ENCODE measurements around the gene DMRTA2.
"Not testable (repeated sequence)": the region's sequence is repeated elsewhere in the genome, so short reads cannot be mapped to it uniquely, and the experiment has no call there.

Gene DMRTA2

GRCh38 chr1:50422675-50422945 lies 633 bp downstream of the DMRTA2 start:
- no peak for DNase-seq

GRCh38 chr1:50421768-50422674 lies 1.2 kb downstream of the DMRTA2 start:
- DNase-seq = no peak

- DNase-seq = no peak
Measured at GRCh38 chr1:50421366-50421748, 1.9 kb downstream of the DMRTA2 start.

GRCh38 chr1:50420689-50421365 lies 2.4 kb downstream of the DMRTA2 start:
- DNase-seq = no peak

- DNase-seq = no peak
Measured at GRCh38 chr1:50419907-50420677, 3.2 kb downstream of the DMRTA2 start.

- DNase-seq = no peak
Measured at GRCh38 chr1:50419192-50419906, 3.9 kb downstream of the DMRTA2 start.

- DNase-seq = no peak
Measured at GRCh38 chr1:50418600-50419109, 4.6 kb downstream of the DMRTA2 start.

GRCh38 chr1:50417946-50418599 lies 5.2 kb downstream of the DMRTA2 start:
- DNase-seq = no peak

GRCh38 chr1:50417507-50417906 lies 5.7 kb downstream of the DMRTA2 start:
- no peak for DNase-seq

GRCh38 chr1:50416553-50417453 lies 6.4 kb downstream of the DMRTA2 start:
- no peak for DNase-seq

- no peak for DNase-seq
Measured at GRCh38 chr1:50416150-50416527, 7.1 kb downstream of the DMRTA2 start.

GRCh38 chr1:50415235-50416149 lies 7.8 kb downstream of the DMRTA2 start:
- no peak for DNase-seq

- DNase-seq = no peak
Measured at GRCh38 chr1:50414853-50415234, 8.4 kb downstream of the DMRTA2 start.

GRCh38 chr1:50412813-50413476 lies 10.3 kb downstream of the DMRTA2 start:
- DNase-seq = no peak

- no peak for DNase-seq
Measured at GRCh38 chr1:50405814-50406213, 17.4 kb downstream of the DMRTA2 start.

- DNase-seq = no peak
Measured at GRCh38 chr1:50393522-50394120, 29.6 kb downstream of the DMRTA2 start.

- DNase-seq = not testable (repeated sequence)
Measured at GRCh38 chr1:50381551-50381950, 41.7 kb downstream of the DMRTA2 start.

GRCh38 chr1:50378770-50379169 lies 44.5 kb downstream of the DMRTA2 start:
- no peak for DNase-seq

GRCh38 chr1:50373532-50373931 lies 49.7 kb downstream of the DMRTA2 start:
- DNase-seq = no peak
